GM12872 (cell line): Measurements from ENCODE around the gene TYK2.

Source experiments
- CTCF ChIP-seq: IDR thresholded peaks from 3 replicates; pipeline ENCODE4 v1.5.1; 2011; ENCODE audit warnings: low read depth, mild to moderate bottlenecking, low read length, moderate library complexity; ENCODE audit not compliant: insufficient read depth

The TYK2 gene

GRCh38 chr19:10321874-10322835, 58.2 kb downstream of the TYK2 start:
- no peak for TF ChIP-seq CTCF

GRCh38 chr19:10321417-10321797, 59.0 kb downstream of the TYK2 start:
- no peak for TF ChIP-seq CTCF

GRCh38 chr19:10320602-10321416, 59.6 kb downstream of the TYK2 start:
- TF ChIP-seq CTCF: no peak

- TF ChIP-seq CTCF: no peak
Observed at GRCh38 chr19:10318807-10319682, 61.3 kb downstream of the TYK2 start.

- TF ChIP-seq CTCF: no peak
Observed at GRCh38 chr19:10317857-10318462, 62.4 kb downstream of the TYK2 start.

- TF ChIP-seq CTCF: no peak
Observed at GRCh38 chr19:10317045-10317856, 63.1 kb downstream of the TYK2 start.
